GM18502 (cell line): ENCODE measurements around the gene TANGO6.
"Not testable (repeated sequence)": the region's sequence is repeated elsewhere in the genome, so short reads cannot be mapped to it uniquely, and the experiment has no call there.

Experiments used
- ATAC-seq: cut with Tn5 transposase; IDR thresholded peaks from one replicate; pipeline ENCODE4 v1.9.1; 2021; ENCODE audit warnings: mild to moderate bottlenecking; ENCODE audit not compliant: unreplicated experiment, poor library complexity

Gene TANGO6

DNA sequence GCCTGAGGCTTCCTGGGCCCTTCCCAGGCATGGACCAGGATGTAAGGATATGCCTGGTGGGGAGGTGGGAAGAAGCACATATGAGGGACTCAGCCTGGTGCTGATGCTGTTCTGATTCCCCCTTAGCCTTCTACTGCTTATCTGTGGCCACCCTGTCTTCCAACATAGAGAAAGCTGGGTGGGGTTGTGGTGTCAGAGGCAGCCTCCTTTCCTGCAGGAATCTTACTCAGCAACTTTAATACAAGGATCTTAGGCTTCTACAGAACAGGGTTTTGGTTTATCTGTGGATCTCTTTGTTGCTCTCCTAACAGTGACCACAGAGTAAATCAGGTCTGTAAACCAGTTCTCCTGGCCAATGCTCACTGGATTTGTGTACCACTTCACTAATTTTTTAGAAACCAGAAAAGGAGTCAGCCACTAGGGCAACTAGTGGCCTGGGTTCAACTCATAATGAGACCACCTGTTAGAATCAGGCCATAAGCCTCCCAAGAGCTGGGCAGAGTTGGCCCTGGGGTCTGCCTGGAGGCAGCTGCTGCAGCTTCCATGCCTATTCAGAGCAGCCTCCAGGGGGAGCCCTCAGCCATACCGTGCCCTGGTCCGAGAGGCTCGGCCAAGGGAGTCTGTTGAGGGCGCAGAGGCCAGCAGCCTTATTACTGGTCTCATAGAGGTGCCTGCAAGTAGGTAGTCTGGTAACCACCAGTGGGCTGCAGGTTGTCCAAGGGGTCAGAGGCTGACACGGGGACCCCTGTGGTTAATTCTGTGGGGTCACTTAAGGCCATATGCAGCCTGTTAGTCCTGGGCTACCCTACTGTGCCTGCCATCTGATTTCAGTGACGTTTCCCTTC lies 269.2 kb downstream of the TANGO6 start:
- ATAC-seq, result no peak

DNA sequence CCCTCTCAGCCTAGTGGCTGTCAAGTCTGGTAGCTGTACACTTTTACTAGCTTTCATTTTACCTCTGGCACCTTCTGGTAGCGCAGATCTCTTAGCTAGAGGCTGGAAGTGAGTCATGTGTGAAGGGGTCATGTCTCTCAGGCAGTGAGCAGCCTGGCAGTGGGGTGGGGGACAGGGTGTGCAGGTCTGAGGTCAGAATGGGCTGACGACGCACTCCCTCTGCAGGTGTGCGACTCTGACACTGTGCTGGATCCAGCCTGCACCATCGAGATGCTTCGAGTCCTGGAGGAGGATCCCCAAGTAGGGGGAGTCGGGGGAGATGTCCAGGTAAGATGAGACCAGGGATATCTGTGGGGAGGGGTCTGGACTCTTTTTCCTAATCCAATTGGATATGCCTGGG lies 269.9 kb downstream of the TANGO6 start:
- no peak for ATAC-seq

DNA sequence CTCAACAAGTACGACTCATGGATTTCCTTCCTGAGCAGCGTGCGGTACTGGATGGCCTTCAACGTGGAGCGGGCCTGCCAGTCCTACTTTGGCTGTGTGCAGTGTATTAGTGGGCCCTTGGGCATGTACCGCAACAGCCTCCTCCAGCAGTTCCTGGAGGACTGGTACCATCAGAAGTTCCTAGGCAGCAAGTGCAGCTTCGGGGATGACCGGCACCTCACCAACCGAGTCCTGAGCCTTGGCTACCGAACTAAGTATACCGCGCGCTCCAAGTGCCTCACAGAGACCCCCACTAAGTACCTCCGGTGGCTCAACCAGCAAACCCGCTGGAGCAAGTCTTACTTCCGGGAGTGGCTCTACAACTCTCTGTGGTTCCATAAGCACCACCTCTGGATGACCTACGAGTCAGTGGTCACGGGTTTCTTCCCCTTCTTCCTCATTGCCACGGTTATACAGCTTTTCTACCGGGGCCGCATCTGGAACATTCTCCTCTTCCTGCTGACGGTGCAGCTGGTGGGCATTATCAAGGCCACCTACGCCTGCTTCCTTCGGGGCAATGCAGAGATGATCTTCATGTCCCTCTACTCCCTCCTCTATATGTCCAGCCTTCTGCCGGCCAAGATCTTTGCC lies 271.1 kb downstream of the TANGO6 start:
- ATAC-seq, result no peak

DNA sequence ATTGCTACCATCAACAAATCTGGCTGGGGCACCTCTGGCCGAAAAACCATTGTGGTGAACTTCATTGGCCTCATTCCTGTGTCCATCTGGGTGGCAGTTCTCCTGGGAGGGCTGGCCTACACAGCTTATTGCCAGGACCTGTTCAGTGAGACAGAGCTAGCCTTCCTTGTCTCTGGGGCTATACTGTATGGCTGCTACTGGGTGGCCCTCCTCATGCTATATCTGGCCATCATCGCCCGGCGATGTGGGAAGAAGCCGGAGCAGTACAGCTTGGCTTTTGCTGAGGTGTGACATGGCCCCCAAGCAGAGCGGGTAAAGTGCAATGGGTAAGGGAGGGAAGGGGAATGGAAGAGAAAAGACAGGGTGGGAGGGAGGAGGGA lies 271.6 kb downstream of the TANGO6 start:
- ATAC-seq, result no peak

- no peak for ATAC-seq
These were observed 272.0 kb downstream of the TANGO6 start for GRCh38 chr16:69115361-69115760.

DNA sequence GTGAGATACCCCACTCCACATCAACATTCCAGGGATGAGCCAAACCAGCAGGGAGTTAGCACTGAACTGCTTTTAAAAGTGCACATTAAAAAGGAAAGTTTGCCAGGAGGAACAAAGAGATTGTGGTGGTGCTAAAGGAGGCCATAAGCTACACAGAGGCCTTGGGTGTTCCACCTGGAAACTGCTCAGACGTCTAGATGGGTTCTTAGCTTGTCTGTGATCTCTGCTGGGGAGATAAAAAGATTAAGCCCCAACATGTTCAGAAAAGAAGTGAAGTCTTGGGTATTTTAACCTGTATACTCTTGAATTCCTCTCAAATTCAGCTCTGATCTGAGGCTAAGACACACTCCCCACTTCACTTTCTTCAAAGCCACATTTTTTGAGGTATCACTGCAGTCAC lies 272.5 kb downstream of the TANGO6 start:
- no peak for ATAC-seq

- no peak for ATAC-seq
These were observed 273.0 kb downstream of the TANGO6 start for GRCh38 chr16:69116256-69116875.

DNA sequence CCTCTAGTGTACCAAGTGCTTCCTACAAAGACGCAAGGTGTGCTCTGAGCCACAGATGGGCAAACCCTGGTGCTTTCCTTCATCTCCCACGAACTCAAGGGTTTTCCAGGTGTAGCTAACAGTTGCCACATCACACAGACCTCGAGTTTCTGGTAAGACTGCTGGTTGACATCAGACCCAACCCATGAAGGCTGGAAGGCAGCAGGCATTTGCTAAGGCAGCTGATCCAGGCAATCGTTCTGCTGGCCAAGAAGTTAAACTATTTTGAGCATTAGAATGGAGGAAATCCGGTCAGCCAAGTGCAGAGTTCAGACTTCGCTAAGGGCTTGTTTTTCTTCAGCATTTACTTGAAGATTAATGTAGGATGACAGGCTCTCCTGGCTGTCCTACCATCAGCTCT lies 273.6 kb downstream of the TANGO6 start:
- ATAC-seq, result no peak

- ATAC-seq, result no peak
These were observed 275.1 kb downstream of the TANGO6 start for GRCh38 chr16:69118468-69118867.

GRCh38 chr16:69118994-69119393 lies 275.7 kb downstream of the TANGO6 start:
- ATAC-seq, result no peak

GRCh38 chr16:69119536-69119935 lies 276.2 kb downstream of the TANGO6 start:
- no peak for ATAC-seq

GRCh38 chr16:69120096-69120664 lies 276.8 kb downstream of the TANGO6 start:
- no peak for ATAC-seq

- ATAC-seq, result no peak
These were observed 280.6 kb downstream of the TANGO6 start for GRCh38 chr16:69123910-69124309.

GRCh38 chr16:69124406-69124805 lies 281.1 kb downstream of the TANGO6 start:
- not testable (repeated sequence) for ATAC-seq

DNA sequence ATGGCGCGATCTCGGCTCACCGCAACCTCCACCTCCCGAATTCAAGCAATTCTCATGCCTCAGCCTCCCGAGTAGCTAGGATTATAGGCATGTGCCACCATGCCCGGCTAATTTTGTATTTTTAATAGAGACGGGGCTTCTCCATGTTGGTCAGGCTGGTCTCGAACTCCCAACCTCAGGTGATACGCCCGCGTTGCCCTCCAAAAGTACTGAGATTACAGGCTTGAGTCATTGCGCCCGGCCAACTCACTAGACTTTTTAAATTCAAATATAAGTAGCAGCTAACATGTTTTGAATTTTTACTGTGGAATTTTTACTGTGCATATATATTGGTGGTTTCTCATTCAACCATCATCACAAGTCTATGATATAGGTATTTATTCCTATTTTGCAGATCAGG lies 281.6 kb downstream of the TANGO6 start:
- ATAC-seq, result not testable (repeated sequence)

DNA sequence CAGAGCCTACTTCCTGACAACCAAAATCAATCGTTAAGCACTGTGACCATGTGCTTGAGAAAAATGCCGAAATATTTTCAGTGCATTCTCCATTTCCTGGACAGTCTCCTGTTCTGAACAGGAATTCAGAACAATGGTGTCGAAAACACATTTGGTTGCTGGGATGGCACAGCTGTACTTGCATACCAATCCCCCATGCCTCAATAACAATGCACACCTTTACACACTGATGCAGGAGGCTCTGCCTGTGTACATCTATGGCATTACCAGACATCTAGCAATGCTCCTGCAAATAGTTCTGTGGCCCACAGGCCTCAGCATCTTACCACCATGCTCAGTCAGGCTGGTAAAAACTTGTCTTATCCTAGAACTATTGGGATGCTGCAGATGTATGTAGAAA lies 282.9 kb downstream of the TANGO6 start:
- ATAC-seq, result no peak

DNA sequence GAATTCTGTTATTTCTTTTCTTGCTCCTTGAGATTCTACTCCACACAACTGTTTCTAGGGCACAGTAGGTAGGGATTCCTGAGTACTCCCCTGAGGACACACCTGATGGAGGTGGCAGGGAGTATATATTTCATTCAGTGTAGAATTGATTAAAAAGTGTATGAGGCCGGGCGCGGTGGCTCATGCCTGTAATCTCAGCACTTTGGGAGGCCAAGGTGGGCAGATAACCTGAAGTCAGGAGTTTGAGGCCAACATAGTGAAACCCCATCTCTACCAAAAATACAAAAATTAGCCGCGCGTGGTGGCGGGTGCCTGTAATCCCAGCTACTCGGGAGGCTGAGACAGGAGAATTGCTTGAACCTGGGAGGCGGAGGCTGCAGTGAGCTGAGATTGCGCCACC lies 283.5 kb downstream of the TANGO6 start:
- not testable (repeated sequence) for ATAC-seq

GRCh38 chr16:69127966-69128510 lies 284.7 kb downstream of the TANGO6 start:
- no peak for ATAC-seq

DNA sequence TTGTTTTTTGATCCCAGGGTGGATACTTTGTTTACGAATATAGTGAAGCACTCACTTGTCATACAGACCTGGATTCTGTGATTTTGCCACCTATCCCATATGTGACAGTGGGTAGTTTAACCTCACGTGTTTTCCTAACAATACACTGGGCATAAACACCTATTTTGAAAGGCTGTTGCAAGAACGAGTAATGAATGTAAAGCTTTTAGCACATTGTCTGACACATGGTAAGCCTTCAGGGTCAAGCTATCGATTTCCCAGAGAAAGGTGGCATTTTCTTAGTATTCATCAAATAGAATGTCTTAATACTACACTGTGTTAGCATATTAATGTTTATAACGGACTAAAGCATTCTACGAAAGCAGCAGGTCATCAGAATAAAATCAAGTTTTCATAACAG lies 287.1 kb downstream of the TANGO6 start:
- no peak for ATAC-seq

DNA sequence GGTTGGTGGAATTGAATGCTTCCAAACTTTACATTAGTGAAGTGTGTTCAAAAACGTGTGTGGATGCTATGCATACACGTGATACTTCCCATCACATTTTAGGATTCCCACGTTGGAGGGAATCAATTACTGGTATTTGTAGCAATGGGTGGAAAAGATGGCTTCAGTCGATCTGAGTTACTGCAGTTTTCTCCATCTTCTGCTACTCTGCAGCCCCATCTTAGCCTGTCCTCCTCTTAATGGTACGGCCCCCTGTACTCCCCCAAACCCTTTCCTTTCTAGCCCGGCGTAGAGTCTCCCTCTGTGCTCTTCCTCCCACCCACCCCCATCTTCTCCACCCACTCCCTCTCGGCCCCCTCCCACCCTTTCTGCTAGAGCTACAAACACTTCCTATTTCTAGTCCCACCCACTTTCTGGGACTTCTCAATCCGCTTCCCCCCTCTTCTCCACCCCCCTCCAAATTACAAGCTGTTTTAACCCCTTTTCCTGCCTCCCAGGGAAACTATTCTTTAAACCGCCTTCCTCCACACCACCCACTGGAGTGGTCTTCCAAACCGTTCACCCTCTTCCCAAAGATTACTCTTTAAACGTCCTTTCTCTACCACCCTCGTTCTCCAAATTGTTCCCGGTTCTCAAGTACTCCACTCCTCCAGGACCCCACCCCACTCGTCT lies 288.0 kb downstream of the TANGO6 start:
- ATAC-seq, result no peak
